HG03571 (cell line): ENCODE data around the gene SERPINA4.

Source experiments
- ATAC-seq: cut with Tn5 transposase; IDR thresholded peaks from one replicate; pipeline ENCODE4 v1.9.1; 2021; ENCODE audit not compliant: unreplicated experiment

The SERPINA4 gene

GRCh38 chr14:94560751-94561655, at the start of gene SERPINA4:
Gene SERPINA4 (plus strand): TSS chr14:94561442. CDS start chr14:94563483, 2,041 bp downstream.
- ATAC-seq, result no peak

- ATAC-seq, result no peak
Measured at GRCh38 chr14:94514351-94514750, 46.9 kb upstream of the SERPINA4 start.

GRCh38 chr14:94515426-94515825, 45.8 kb upstream of the SERPINA4 start:
- ATAC-seq, result no peak

GRCh38 chr14:94515856-94516255, 45.4 kb upstream of the SERPINA4 start:
- ATAC-seq, result no peak

GRCh38 chr14:94517248-94517640, 44.0 kb upstream of the SERPINA4 start:
- ATAC-seq, result no peak

GRCh38 chr14:94517641-94518257, 43.5 kb upstream of the SERPINA4 start:
- ATAC-seq, result no peak

GRCh38 chr14:94521375-94522114, 39.7 kb upstream of the SERPINA4 start:
- no peak for ATAC-seq

- ATAC-seq, result no peak
Measured at GRCh38 chr14:94522115-94522724, 39.0 kb upstream of the SERPINA4 start.

- ATAC-seq, result no peak
Measured at GRCh38 chr14:94523265-94523664, 38.0 kb upstream of the SERPINA4 start.

GRCh38 chr14:94524093-94524492, 37.1 kb upstream of the SERPINA4 start:
- no peak for ATAC-seq

GRCh38 chr14:94531187-94531586, 30.1 kb upstream of the SERPINA4 start:
- no peak for ATAC-seq

- ATAC-seq, result no peak
Measured at GRCh38 chr14:94532447-94532846, 28.8 kb upstream of the SERPINA4 start.

GRCh38 chr14:94535506-94535905, 25.7 kb upstream of the SERPINA4 start:
- no peak for ATAC-seq

GRCh38 chr14:94536836-94537235, 24.4 kb upstream of the SERPINA4 start:
- ATAC-seq, result no peak

GRCh38 chr14:94538070-94538740, 23.0 kb upstream of the SERPINA4 start:
- ATAC-seq, result no peak

GRCh38 chr14:94539181-94539580, 22.1 kb upstream of the SERPINA4 start:
- ATAC-seq, result no peak

GRCh38 chr14:94540031-94540794, 21.0 kb upstream of the SERPINA4 start:
- ATAC-seq, result no peak

- no peak for ATAC-seq
Measured at GRCh38 chr14:94541234-94541975, 19.8 kb upstream of the SERPINA4 start.

GRCh38 chr14:94542111-94542810, 19.0 kb upstream of the SERPINA4 start:
- ATAC-seq, result no peak
